Mesenteric fat pad (tissue), 1 donor: ENCODE data around the gene SYPL2. TPM values are rescaled to one million over a fixed set of nuclear protein-coding genes. Genes with fewer than 3 reads are reported as not detected.
"Not testable (repeated sequence)": the region's sequence is repeated elsewhere in the genome, so short reads cannot be mapped to it uniquely, and the experiment has no call there.

Experiments
- DNase-seq: peaks from one replicate; pipeline ENCODE4 v3.0.0-alpha.2; 2020; ENCODE audit warnings: low spot score
- long read RNA-seq: library from polyadenylated mRNA; unstranded; transcript quantifications from one replicate; pipeline ENCODE4 v2.0.0, GENCODE V29; 2020
- total RNA-seq: library from RNA; stranded (reverse); fragmentation: NEBNext Ultra II Directional; extraction: Animal tissue kit (Norgen Biotek cat#: 25700); gene quantifications from one replicate; pipeline ENCODE4 v1.2.1, GENCODE V29; 2021
- donor health status: DM: yes; HTN: yes; CAD: no.

The SYPL2 gene
- total RNA-seq: 7.3 TPM
- long read RNA-seq, partial matches to known transcripts: 0 of 16 reads
- long read RNA-seq, other reads (novel, unspliced or antisense): 16 of 16 reads

GRCh38 chr1:109466452-109467300, at the start of gene SYPL2:
TSS of gene SYPL2 (plus strand) at chr1:109466546. CDS start at chr1:109466844, 298 bp downstream.
- DNase-seq: no peak

- DNase-seq: no peak
Observed at GRCh38 chr1:109423498-109423897, 42.8 kb upstream of the SYPL2 start.

GRCh38 chr1:109425391-109426280, 40.7 kb upstream of the SYPL2 start:
- DNase-seq: no peak

- DNase-seq: peak; percentile 97
Observed at GRCh38 chr1:109426281-109427170, 39.8 kb upstream of the SYPL2 start, which contains the start of gene PSMA5. TSS of gene PSMA5 (minus strand) at chr1:109426448. CDS start at chr1:109426330, 118 bp downstream.

- DNase-seq: no peak
Observed at GRCh38 chr1:109427171-109427467, 39.2 kb upstream of the SYPL2 start.

- DNase-seq: no peak
Observed at GRCh38 chr1:109432336-109432735, 34.0 kb upstream of the SYPL2 start.

- DNase-seq: no peak
Observed at GRCh38 chr1:109433322-109433721, 33.0 kb upstream of the SYPL2 start.

GRCh38 chr1:109434484-109434883, 31.9 kb upstream of the SYPL2 start:
- no peak for DNase-seq

- DNase-seq: no peak
Observed at GRCh38 chr1:109438798-109439297, 27.5 kb upstream of the SYPL2 start.

GRCh38 chr1:109441069-109441468, 25.3 kb upstream of the SYPL2 start:
- DNase-seq: no peak

- DNase-seq: no peak
Observed at GRCh38 chr1:109443476-109443875, 22.9 kb upstream of the SYPL2 start.

GRCh38 chr1:109444346-109444745, 22.0 kb upstream of the SYPL2 start:
- DNase-seq: no peak

GRCh38 chr1:109445949-109446695, 20.2 kb upstream of the SYPL2 start:
- not testable (repeated sequence) for DNase-seq

- DNase-seq: no peak
Observed at GRCh38 chr1:109447524-109447923, 18.8 kb upstream of the SYPL2 start.

- no peak for DNase-seq
Observed at GRCh38 chr1:109454497-109455133, 11.7 kb upstream of the SYPL2 start.

GRCh38 chr1:109457819-109458218, 8.5 kb upstream of the SYPL2 start:
- no peak for DNase-seq

- no peak for DNase-seq
Observed at GRCh38 chr1:109466125-109466451, 258 bp upstream of the SYPL2 start.

- DNase-seq: no peak
Observed at GRCh38 chr1:109467301-109467777, 993 bp downstream of the SYPL2 start.

GRCh38 chr1:109468061-109468460, 1.7 kb downstream of the SYPL2 start:
- no peak for DNase-seq

- no peak for DNase-seq
Observed at GRCh38 chr1:109468903-109469302, 2.6 kb downstream of the SYPL2 start.
